IMR-90 (cell line): ENCODE results near the gene MRPL54.

ENCODE experiments used
- CEBPB ChIP-seq: IDR thresholded peaks from 2 replicates; pipeline ENCODE4 v1.6.1; 2012; ENCODE audit warnings: low read depth, low read length, improper control_type of control experiment
- CHD1 ChIP-seq: IDR thresholded peaks from 2 replicates; pipeline ENCODE4 v1.6.1; 2012; ENCODE audit warnings: low read depth, low read length, improper control_type of control experiment
- CTCF ChIP-seq: conservative IDR thresholded peaks from 2 replicates; pipeline ENCODE4 v1.5.1; 2012; ENCODE audit warnings: mild to moderate bottlenecking, low read depth, low read length, improper control_type of control experiment
- FOS ChIP-seq: fragments of 150-350 bp; IDR thresholded peaks from 2 replicates; pipeline ENCODE4 v1.6.1; 2016; ENCODE audit warnings: low read depth, low read length
- MAFK ChIP-seq: IDR thresholded peaks from 2 replicates; pipeline ENCODE4 v1.6.1; 2012; ENCODE audit warnings: low read depth, low read length, improper control_type of control experiment
- POLR2A ChIP-seq: IDR thresholded peaks from 2 replicates; pipeline ENCODE4 v1.6.1; 2012; ENCODE audit warnings: mild to moderate bottlenecking, low read depth, low read length
- RAD21 ChIP-seq: IDR thresholded peaks from 2 replicates; pipeline ENCODE4 v1.6.1; 2012; ENCODE audit warnings: low read length, improper control_type of control experiment
- RFX5 ChIP-seq: IDR thresholded peaks from 2 replicates; pipeline ENCODE4 v1.8.0; 2012; ENCODE audit warnings: low read depth, mild to moderate bottlenecking, low read length, moderate library complexity
- SMC3 ChIP-seq: fragments of 150-350 bp; IDR thresholded peaks from 2 replicates; pipeline ENCODE4 v1.6.1; 2016; ENCODE audit warnings: low read depth, mild to moderate bottlenecking, antibody characterized with exemption, low read length, moderate library complexity
- USF2 ChIP-seq: fragments of 150-350 bp; IDR thresholded peaks from 2 replicates; pipeline ENCODE4 v1.6.1; 2017; ENCODE audit warnings: mild to moderate bottlenecking, antibody characterized with exemption, low read length, low read depth

GRCh38 chr19:3732108-3732507, 30.4 kb upstream of the MRPL54 start:
- no peak for TF ChIP-seq FOS
- no peak for TF ChIP-seq CTCF
- no peak for TF ChIP-seq POLR2A
- TF ChIP-seq CHD1: no peak
- no peak for TF ChIP-seq USF2
- TF ChIP-seq RAD21: no peak
- TF ChIP-seq SMC3: no peak
- TF ChIP-seq MAFK: no peak
- TF ChIP-seq CEBPB: no peak
- TF ChIP-seq RFX5: no peak
